NT2/D1 (cell line): Measurements from ENCODE around the gene NEDD9.

ENCODE experiments used
- DNase-seq: peaks from one replicate; pipeline ENCODE4 v3.0.0-alpha.2; 2011; ENCODE audit warnings: low read depth, low spot score
- H3K27me3 ChIP-seq: 2 replicates; pipeline ENCODE4 v1.6.0; 2011; ENCODE audit warnings: mild to moderate bottlenecking; ENCODE audit not compliant: insufficient read length, insufficient read depth
- H3K36me3 ChIP-seq: 2 replicates; pipeline ENCODE4 v1.6.1; 2011; ENCODE audit warnings: mild to moderate bottlenecking, low read length, mixed read lengths; ENCODE audit not compliant: insufficient read depth, insufficient read length
- H3K4me1 ChIP-seq: 2 replicates; pipeline ENCODE4 v1.5.1; 2011; ENCODE audit not compliant: insufficient read depth, insufficient read length
- H3K4me3 ChIP-seq: 2 replicates; pipeline ENCODE4 v1.5.1; 2011; ENCODE audit warnings: low read depth; ENCODE audit not compliant: insufficient read length
- H3K9ac ChIP-seq: 2 replicates; pipeline ENCODE4 v1.6.0; 2011; ENCODE audit warnings: low read depth; ENCODE audit not compliant: insufficient read length
- H3K9me3 ChIP-seq: 2 replicates; pipeline ENCODE4 v1.5.1; 2011; ENCODE audit warnings: mild to moderate bottlenecking, low read length; ENCODE audit not compliant: insufficient read depth
- SUZ12 ChIP-seq: IDR thresholded peaks from 2 replicates; pipeline ENCODE4 v1.6.1; 2011; ENCODE audit not compliant: insufficient read length, insufficient read depth; ENCODE audit errors: extremely low read depth
- YY1 ChIP-seq: IDR thresholded peaks from 2 replicates; pipeline ENCODE4 v1.6.1; 2011; ENCODE audit not compliant: insufficient read length, insufficient read depth
- ZNF274 ChIP-seq: IDR thresholded peaks from 2 replicates; pipeline ENCODE4 v1.6.1; 2011; ENCODE audit warnings: mild to moderate bottlenecking, low read depth, low read length

Gene NEDD9

DNA sequence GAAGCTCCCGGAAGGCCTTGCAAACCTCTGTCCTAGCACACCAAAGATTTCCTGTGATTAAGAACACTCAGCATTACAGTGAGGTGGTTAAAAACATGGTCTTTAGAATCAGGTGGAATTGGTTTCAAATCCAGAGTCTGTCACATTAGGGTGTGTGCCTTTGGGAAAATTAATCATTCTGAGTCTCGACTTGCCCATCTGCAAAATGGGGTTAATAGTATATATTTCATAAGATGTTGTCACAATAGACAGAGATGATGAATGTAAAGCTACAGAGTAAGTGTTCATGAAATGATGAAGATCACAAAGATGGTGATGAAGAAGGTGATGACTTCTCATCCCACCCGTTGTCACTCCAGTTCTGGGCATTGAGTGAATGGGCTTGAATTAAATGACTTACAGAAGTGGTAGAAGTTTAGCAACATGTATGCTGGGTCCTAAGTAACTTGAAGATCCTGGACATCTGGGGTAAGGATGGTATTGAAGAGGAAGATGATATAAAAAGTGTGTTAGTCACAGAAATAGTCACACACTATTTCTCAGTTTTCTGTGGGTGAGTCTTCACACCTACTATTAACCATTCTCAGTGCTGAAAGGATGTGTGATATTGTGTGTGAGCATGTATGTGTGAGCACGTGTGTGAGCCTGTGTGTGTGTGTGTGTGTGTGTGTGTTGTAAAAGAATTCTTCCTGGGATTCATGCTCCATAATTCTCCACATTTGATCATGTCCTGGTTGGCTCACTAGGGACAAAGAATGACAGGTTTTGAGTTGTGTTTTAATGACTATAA lies 28.0 kb upstream of the NEDD9 start:
- H3K27me3 ChIP-seq: no peaks in the 10 kb centered on the region

GRCh38 chr6:11258260-11259237 lies 26.1 kb upstream of the NEDD9 start:
- no peak for DNase-seq
- H3K36me3 ChIP-seq: no peaks in the 10 kb centered on the region
- H3K9me3 ChIP-seq: no peaks in the 10 kb centered on the region
- no peak overlapping the region for H3K4me3 ChIP-seq
- no peaks in the 10 kb centered on the region for H3K4me1 ChIP-seq
- no peak overlapping the region for H3K9ac ChIP-seq
- H3K27me3 ChIP-seq: no peaks in the 10 kb centered on the region
- no peak for TF ChIP-seq YY1
- TF ChIP-seq SUZ12: no peak
- no peak for TF ChIP-seq ZNF274

More for the DNA sequence above, 28.0 kb upstream of the NEDD9 start:
- no peak overlapping the region for H3K9ac ChIP-seq
- no peaks in the 10 kb centered on the region for H3K4me1 ChIP-seq
- no peaks in the 10 kb centered on the region for H3K36me3 ChIP-seq
- H3K9me3 ChIP-seq: no peaks in the 10 kb centered on the region
- no peak for DNase-seq
- TF ChIP-seq YY1 (no peak), SUZ12 (no peak), ZNF274 (no peak)
- no peak overlapping the region for H3K4me3 ChIP-seq

DNA sequence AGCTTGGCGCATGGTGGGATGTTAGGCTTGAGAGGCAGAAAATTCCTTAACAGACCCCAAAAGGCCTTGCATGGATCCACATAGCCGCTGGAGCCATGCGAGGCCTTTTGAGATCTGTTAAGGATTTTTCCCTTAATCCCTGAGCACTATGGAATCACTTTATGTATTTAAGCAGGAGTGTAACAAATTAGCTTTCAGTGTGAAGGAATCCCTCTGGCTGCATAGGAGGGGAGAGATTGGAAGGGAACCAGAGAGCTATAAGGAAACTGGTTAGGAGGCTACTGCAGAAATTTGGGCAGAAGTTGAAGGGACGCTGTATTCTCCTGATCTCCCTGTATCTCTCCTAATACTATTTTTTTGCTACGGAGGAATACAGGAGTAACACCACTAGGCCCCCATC lies 23.1 kb upstream of the NEDD9 start:
- DNase-seq: no peak
- no peaks in the 10 kb centered on the region for H3K27me3 ChIP-seq
- no peaks in the 10 kb centered on the region for H3K36me3 ChIP-seq
- TF ChIP-seq SUZ12 (no peak), ZNF274 (no peak), YY1 (no peak)
- no peak overlapping the region for H3K4me3 ChIP-seq
- H3K9ac ChIP-seq: no peak overlapping the region
- H3K4me1 ChIP-seq: no peaks in the 10 kb centered on the region
- H3K9me3 ChIP-seq: no peaks in the 10 kb centered on the region

GRCh38 chr6:11253594-11253993 lies 21.1 kb upstream of the NEDD9 start:
- Histone ChIP-seq H3K4me1 (no peaks in the 10 kb centered on the region), H3K4me3 (no peak overlapping the region), H3K27me3 (no peaks in the 10 kb centered on the region), H3K9ac (no peak overlapping the region), H3K9me3 (peaks cover 6% of the 10 kb centered on the region; the same call in 1 of the 2 replicates), H3K36me3 (no peaks in the 10 kb centered on the region)
- no peak for DNase-seq
- TF ChIP-seq ZNF274: no peak
- TF ChIP-seq SUZ12: no peak
- no peak for TF ChIP-seq YY1

- H3K4me1 ChIP-seq: no peaks in the 10 kb centered on the region
- DNase-seq: no peak
- no peaks in the 10 kb centered on the region for H3K27me3 ChIP-seq
- peaks cover 6% of the 10 kb centered on the region; the same call in 1 of the 2 replicates for H3K9me3 ChIP-seq
- no peaks in the 10 kb centered on the region for H3K36me3 ChIP-seq
- TF ChIP-seq SUZ12: no peak
- no peak for TF ChIP-seq YY1
- TF ChIP-seq ZNF274: no peak
- no peak overlapping the region for H3K4me3 ChIP-seq
- no peak overlapping the region for H3K9ac ChIP-seq
Measured at GRCh38 chr6:11251553-11252360, 19.3 kb upstream of the NEDD9 start.

DNA sequence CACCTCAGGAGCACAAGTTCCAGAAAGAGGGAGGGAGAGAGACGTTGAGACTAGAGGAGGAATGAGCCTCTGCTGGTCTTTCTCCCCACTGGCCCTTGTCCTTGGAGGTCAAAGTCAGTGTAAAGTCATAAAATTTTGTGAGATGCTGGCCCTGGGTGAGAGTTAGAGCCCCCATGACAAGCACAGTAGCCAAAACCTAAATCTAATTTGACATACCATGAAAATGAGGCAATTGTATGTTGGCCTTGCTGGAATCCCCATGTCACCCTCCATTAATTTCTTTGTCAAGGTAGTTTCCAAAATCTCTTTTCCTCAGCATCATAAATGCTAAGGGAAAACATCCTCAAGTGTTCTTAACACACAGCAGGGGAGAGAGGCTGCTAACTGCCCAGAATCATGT lies 17.6 kb upstream of the NEDD9 start:
- Histone ChIP-seq H3K9me3 (peaks cover 6% of the 10 kb centered on the region; the same call in 1 of the 2 replicates), H3K4me1 (no peaks in the 10 kb centered on the region), H3K9ac (no peak overlapping the region), H3K4me3 (no peak overlapping the region), H3K27me3 (no peaks in the 10 kb centered on the region), H3K36me3 (no peaks in the 10 kb centered on the region)
- TF ChIP-seq ZNF274 (no peak), SUZ12 (no peak), YY1 (no peak)
- DNase-seq: no peak
